HepG2 (cell line): Measurements from ENCODE around the gene PTPRF. TPM values are rescaled to one million over a fixed set of nuclear protein-coding genes. Genes with fewer than 3 reads are reported as not detected.

Source experiments
- GTF2F1 ChIP-seq: fragments of 150-350 bp; IDR thresholded peaks from 2 replicates; pipeline ENCODE4 v1.6.1; 2014; ENCODE audit warnings: low read length
- GTF3A ChIP-seq: sonication (generic); formaldehyde crosslinking; conservative IDR thresholded peaks from 2 replicates; pipeline ENCODE4 v1.4.0; 2020; ENCODE audit warnings: mild to moderate bottlenecking, missing genetic modification reagents
- SCMH1 ChIP-seq: sonication (generic); formaldehyde crosslinking; IDR thresholded peaks from 2 replicates; pipeline ENCODE4 v1.9.0; 2021; ENCODE audit warnings: missing genetic modification reagents, mild to moderate bottlenecking, borderline replicate concordance
- TARDBP ChIP-seq: sonication (generic); formaldehyde crosslinking; IDR thresholded peaks from 2 replicates; pipeline ENCODE4 v1.8.0; 2022; ENCODE audit warnings: mild to moderate bottlenecking, missing genetic modification reagents
- ZNF224 ChIP-seq: sonication (generic); formaldehyde crosslinking; IDR thresholded peaks from 2 replicates; pipeline ENCODE4 v1.5.0; 2020; ENCODE audit warnings: mild to moderate bottlenecking, missing genetic modification reagents
- polyA plus RNA-seq, 8 experiments: library from polyadenylated mRNA; depleted of rRNA in 3 of 8; stranded (reverse) in 7 of 8; unstranded in 1 of 8; fragments of >200 nt; fragmentation: Illumina TruSeq in 4 of 8; extraction: Trizol in 4 of 8; gene quantifications; 2 replicates each; pipeline versions ENCODE4 v1.2.1 to v1.2.3, GENCODE V29; 2011 to 2016; ENCODE audit warnings: low read depth in 4 of 8, missing spikeins in 1 of 8, mixed read lengths in 1 of 8; ENCODE audit not compliant: insufficient read depth in 1 of 8
- total RNA-seq, 5 experiments: library from RNA; depleted of rRNA; stranded (reverse); fragments of >200 nt; fragmentation: Illumina TruSeq; extraction: Trizol; gene quantifications; 2 replicates each; pipeline ENCODE4 v1.2.3, GENCODE V29; 2016; ENCODE audit warnings: low read depth in 1 of 5
- TF ChIP-seq, protein P1 (sequence below): sonication (generic); formaldehyde crosslinking; IDR thresholded peaks from 2 replicates; pipeline ENCODE4 v1.4.0; 2020; ENCODE audit warnings: missing genetic modification reagents
- TF ChIP-seq, protein P2 (sequence below): sonication (generic); formaldehyde crosslinking; IDR thresholded peaks from 2 replicates; pipeline ENCODE4 v1.5.1; 2020; ENCODE audit warnings: mild to moderate bottlenecking, moderate library complexity, missing genetic modification reagents
- TF ChIP-seq, protein P3 (sequence below): sonication (generic); formaldehyde crosslinking; IDR thresholded peaks from 2 replicates; pipeline ENCODE4 v1.9.0; 2021; ENCODE audit warnings: missing genetic modification reagents, borderline replicate concordance
- TF ChIP-seq, protein P4 (sequence below): sonication (generic); formaldehyde crosslinking; IDR thresholded peaks from 2 replicates; pipeline ENCODE4 v1.4.0; 2020; ENCODE audit warnings: missing genetic modification reagents
- TF ChIP-seq, protein P5 (sequence below): IDR thresholded peaks from 2 replicates; pipeline ENCODE4 v1.6.1; 2018; ENCODE audit warnings: missing genetic modification reagents
- TF ChIP-seq, protein P6 (sequence below): sonication (generic); formaldehyde crosslinking; IDR thresholded peaks from 2 replicates; pipeline ENCODE4 v1.8.1; 2023; ENCODE audit warnings: mild to moderate bottlenecking, missing genetic modification reagents

PTPRF gene
- total and polyA plus RNA-seq, 2 of the 13 experiments (the other 11 are each of a cell fraction or from before 2014, with no cell fraction given), result 55.9 to 167 TPM

DNA sequence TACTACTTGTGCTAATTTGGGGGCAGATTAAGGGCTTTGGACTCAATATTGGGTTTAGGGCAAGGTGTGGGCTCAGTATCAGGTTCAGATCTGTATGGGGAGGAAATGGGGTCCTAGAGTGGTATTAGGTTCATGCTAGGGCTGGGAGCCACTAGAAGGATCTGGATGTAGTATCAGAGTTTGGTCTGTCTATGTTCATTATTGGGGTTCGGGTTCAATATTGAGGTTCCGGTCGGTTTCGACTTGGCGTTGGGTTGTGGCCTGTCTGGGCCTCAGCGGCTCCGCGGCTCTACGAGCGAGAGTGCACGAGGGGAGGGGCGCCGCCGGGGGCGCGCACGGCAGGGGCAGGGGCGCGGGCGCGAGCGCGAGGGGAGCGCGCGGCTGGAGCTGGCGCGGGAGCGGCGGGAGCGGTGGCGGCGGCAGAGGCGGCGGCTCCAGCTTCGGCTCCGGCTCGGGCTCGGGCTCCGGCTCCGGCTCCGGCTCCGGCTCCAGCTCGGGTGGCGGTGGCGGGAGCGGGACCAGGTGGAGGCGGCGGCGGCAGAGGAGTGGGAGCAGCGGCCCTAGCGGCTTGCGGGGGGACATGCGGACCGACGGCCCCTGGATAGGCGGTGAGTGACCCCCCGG, at the start of gene PTPRF (continued):
- TF ChIP-seq SCMH1 (no peak), ZNF224 (CRISPR knock-in tag) (no peak), GTF3A (CRISPR knock-in tag) (no peak), TARDBP (CRISPR knock-in tag) (0 out of 2 replicates have a peak, but pooled peaks have one; percentile 20), GTF2F1 (no peak)
- TF ChIP-seq, protein P1, sequence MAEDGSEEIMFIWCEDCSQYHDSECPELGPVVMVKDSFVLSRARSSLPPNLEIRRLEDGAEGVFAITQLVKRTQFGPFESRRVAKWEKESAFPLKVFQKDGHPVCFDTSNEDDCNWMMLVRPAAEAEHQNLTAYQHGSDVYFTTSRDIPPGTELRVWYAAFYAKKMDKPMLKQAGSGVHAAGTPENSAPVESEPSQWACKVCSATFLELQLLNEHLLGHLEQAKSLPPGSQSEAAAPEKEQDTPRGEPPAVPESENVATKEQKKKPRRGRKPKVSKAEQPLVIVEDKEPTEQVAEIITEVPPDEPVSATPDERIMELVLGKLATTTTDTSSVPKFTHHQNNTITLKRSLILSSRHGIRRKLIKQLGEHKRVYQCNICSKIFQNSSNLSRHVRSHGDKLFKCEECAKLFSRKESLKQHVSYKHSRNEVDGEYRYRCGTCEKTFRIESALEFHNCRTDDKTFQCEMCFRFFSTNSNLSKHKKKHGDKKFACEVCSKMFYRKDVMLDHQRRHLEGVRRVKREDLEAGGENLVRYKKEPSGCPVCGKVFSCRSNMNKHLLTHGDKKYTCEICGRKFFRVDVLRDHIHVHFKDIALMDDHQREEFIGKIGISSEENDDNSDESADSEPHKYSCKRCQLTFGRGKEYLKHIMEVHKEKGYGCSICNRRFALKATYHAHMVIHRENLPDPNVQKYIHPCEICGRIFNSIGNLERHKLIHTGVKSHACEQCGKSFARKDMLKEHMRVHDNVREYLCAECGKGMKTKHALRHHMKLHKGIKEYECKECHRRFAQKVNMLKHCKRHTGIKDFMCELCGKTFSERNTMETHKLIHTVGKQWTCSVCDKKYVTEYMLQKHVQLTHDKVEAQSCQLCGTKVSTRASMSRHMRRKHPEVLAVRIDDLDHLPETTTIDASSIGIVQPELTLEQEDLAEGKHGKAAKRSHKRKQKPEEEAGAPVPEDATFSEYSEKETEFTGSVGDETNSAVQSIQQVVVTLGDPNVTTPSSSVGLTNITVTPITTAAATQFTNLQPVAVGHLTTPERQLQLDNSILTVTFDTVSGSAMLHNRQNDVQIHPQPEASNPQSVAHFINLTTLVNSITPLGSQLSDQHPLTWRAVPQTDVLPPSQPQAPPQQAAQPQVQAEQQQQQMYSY (CRISPR knock-in tag), result peak; percentile 64; the same call in 1 of the 2 replicates
- TF ChIP-seq, protein P2, sequence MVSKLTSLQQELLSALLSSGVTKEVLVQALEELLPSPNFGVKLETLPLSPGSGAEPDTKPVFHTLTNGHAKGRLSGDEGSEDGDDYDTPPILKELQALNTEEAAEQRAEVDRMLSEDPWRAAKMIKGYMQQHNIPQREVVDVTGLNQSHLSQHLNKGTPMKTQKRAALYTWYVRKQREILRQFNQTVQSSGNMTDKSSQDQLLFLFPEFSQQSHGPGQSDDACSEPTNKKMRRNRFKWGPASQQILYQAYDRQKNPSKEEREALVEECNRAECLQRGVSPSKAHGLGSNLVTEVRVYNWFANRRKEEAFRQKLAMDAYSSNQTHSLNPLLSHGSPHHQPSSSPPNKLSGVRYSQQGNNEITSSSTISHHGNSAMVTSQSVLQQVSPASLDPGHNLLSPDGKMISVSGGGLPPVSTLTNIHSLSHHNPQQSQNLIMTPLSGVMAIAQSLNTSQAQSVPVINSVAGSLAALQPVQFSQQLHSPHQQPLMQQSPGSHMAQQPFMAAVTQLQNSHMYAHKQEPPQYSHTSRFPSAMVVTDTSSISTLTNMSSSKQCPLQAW (CRISPR knock-in tag), result no peak
- TF ChIP-seq, protein P3, sequence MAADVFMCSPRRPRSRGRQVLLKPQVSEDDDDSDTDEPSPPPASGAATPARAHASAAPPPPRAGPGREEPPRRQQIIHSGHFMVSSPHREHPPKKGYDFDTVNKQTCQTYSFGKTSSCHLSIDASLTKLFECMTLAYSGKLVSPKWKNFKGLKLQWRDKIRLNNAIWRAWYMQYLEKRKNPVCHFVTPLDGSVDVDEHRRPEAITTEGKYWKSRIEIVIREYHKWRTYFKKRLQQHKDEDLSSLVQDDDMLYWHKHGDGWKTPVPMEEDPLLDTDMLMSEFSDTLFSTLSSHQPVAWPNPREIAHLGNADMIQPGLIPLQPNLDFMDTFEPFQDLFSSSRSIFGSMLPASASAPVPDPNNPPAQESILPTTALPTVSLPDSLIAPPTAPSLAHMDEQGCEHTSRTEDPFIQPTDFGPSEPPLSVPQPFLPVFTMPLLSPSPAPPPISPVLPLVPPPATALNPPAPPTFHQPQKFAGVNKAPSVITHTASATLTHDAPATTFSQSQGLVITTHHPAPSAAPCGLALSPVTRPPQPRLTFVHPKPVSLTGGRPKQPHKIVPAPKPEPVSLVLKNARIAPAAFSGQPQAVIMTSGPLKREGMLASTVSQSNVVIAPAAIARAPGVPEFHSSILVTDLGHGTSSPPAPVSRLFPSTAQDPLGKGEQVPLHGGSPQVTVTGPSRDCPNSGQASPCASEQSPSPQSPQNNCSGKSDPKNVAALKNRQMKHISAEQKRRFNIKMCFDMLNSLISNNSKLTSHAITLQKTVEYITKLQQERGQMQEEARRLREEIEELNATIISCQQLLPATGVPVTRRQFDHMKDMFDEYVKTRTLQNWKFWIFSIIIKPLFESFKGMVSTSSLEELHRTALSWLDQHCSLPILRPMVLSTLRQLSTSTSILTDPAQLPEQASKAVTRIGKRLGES (CRISPR knock-in tag), result no peak
- TF ChIP-seq, protein P4, sequence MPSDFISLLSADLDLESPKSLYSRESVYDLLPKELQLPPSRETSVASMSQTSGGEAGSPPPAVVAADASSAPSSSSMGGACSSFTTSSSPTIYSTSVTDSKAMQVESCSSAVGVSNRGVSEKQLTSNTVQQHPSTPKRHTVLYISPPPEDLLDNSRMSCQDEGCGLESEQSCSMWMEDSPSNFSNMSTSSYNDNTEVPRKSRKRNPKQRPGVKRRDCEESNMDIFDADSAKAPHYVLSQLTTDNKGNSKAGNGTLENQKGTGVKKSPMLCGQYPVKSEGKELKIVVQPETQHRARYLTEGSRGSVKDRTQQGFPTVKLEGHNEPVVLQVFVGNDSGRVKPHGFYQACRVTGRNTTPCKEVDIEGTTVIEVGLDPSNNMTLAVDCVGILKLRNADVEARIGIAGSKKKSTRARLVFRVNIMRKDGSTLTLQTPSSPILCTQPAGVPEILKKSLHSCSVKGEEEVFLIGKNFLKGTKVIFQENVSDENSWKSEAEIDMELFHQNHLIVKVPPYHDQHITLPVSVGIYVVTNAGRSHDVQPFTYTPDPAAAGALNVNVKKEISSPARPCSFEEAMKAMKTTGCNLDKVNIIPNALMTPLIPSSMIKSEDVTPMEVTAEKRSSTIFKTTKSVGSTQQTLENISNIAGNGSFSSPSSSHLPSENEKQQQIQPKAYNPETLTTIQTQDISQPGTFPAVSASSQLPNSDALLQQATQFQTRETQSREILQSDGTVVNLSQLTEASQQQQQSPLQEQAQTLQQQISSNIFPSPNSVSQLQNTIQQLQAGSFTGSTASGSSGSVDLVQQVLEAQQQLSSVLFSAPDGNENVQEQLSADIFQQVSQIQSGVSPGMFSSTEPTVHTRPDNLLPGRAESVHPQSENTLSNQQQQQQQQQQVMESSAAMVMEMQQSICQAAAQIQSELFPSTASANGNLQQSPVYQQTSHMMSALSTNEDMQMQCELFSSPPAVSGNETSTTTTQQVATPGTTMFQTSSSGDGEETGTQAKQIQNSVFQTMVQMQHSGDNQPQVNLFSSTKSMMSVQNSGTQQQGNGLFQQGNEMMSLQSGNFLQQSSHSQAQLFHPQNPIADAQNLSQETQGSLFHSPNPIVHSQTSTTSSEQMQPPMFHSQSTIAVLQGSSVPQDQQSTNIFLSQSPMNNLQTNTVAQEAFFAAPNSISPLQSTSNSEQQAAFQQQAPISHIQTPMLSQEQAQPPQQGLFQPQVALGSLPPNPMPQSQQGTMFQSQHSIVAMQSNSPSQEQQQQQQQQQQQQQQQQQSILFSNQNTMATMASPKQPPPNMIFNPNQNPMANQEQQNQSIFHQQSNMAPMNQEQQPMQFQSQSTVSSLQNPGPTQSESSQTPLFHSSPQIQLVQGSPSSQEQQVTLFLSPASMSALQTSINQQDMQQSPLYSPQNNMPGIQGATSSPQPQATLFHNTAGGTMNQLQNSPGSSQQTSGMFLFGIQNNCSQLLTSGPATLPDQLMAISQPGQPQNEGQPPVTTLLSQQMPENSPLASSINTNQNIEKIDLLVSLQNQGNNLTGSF (CRISPR knock-in tag), result no peak
- TF ChIP-seq, protein P5, sequence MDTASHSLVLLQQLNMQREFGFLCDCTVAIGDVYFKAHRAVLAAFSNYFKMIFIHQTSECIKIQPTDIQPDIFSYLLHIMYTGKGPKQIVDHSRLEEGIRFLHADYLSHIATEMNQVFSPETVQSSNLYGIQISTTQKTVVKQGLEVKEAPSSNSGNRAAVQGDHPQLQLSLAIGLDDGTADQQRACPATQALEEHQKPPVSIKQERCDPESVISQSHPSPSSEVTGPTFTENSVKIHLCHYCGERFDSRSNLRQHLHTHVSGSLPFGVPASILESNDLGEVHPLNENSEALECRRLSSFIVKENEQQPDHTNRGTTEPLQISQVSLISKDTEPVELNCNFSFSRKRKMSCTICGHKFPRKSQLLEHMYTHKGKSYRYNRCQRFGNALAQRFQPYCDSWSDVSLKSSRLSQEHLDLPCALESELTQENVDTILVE, result peak; percentile 29; the same call in 1 of the 2 replicates
- TF ChIP-seq, protein P6, sequence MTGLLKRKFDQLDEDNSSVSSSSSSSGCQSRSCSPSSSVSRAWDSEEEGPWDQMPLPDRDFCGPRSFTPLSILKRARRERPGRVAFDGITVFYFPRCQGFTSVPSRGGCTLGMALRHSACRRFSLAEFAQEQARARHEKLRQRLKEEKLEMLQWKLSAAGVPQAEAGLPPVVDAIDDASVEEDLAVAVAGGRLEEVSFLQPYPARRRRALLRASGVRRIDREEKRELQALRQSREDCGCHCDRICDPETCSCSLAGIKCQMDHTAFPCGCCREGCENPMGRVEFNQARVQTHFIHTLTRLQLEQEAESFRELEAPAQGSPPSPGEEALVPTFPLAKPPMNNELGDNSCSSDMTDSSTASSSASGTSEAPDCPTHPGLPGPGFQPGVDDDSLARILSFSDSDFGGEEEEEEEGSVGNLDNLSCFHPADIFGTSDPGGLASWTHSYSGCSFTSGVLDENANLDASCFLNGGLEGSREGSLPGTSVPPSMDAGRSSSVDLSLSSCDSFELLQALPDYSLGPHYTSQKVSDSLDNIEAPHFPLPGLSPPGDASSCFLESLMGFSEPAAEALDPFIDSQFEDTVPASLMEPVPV (CRISPR knock-in tag), result no peak
